T-helper 1 cell treated with Interleukin-12 subunit alpha and Interleukin-12 subunit beta and Interleukin-4 antibody, amounts not matched to agents 30 μg/mL and 1 μg/mL, for 36 hours (primary cell): ENCODE data around the gene GRWD1.
"Not testable (repeated sequence)": the region's sequence is repeated elsewhere in the genome, so short reads cannot be mapped to it uniquely, and the experiment has no call there.

ENCODE experiments used
- H3K27ac Mint-ChIP-seq: one replicate; pipeline ENCODE4 v1.8.0; 2021; ENCODE audit warnings: mild to moderate bottlenecking, mixed read lengths
- H3K27me3 Mint-ChIP-seq: one replicate; pipeline ENCODE4 v1.8.0; 2021; ENCODE audit warnings: low read depth, mixed read lengths
- H3K36me3 Mint-ChIP-seq: one replicate; pipeline ENCODE4 v1.8.0; 2021; ENCODE audit warnings: low read depth, mixed read lengths
- H3K4me1 Mint-ChIP-seq: one replicate; pipeline ENCODE4 v1.8.0; 2021; ENCODE audit warnings: low read depth, mixed read lengths
- H3K4me3 Mint-ChIP-seq: one replicate; pipeline ENCODE4 v1.8.0; 2021; ENCODE audit warnings: mild to moderate bottlenecking, moderate library complexity, mixed read lengths
- H3K9me3 Mint-ChIP-seq: one replicate; pipeline ENCODE4 v1.8.0; 2021; ENCODE audit warnings: mixed read lengths

The GRWD1 gene

GRCh38 chr19:48488478-48488877, 42.7 kb downstream of the GRWD1 start:
- H3K36me3 Mint-ChIP-seq, H3K4me3 Mint-ChIP-seq, H3K27ac Mint-ChIP-seq, H3K9me3 Mint-ChIP-seq: not testable (repeated sequence)
- Mint-ChIP-seq H3K27me3 (peaks cover 31% of the 10 kb centered on the region), H3K4me1 (peaks cover 23% of the 10 kb centered on the region)

GRCh38 chr19:48489608-48490216, 43.9 kb downstream of the GRWD1 start:
- Mint-ChIP-seq H3K27me3 (peaks cover 37% of the 10 kb centered on the region), H3K36me3 (peaks cover 2% of the 10 kb centered on the region), H3K4me1 (peaks cover 24% of the 10 kb centered on the region), H3K9me3 (no peaks in the 10 kb centered on the region), H3K4me3 (no peak overlapping the region), H3K27ac (no peak overlapping the region)

- no peak overlapping the region for H3K27ac Mint-ChIP-seq
- peaks cover 51% of the 10 kb centered on the region for H3K27me3 Mint-ChIP-seq
- H3K36me3 Mint-ChIP-seq, result peaks cover 2% of the 10 kb centered on the region
- H3K4me3 Mint-ChIP-seq, result peak overlapping the region; percentile 17
- H3K4me1 Mint-ChIP-seq, result peaks cover 29% of the 10 kb centered on the region
- no peaks in the 10 kb centered on the region for H3K9me3 Mint-ChIP-seq
These were observed 45.4 kb downstream of the GRWD1 start for GRCh38 chr19:48490981-48491792.

GRCh38 chr19:48491793-48492123, 46.0 kb downstream of the GRWD1 start:
- H3K9me3 Mint-ChIP-seq, result no peaks in the 10 kb centered on the region
- H3K4me1 Mint-ChIP-seq, result peaks cover 29% of the 10 kb centered on the region
- H3K36me3 Mint-ChIP-seq, result peaks cover 2% of the 10 kb centered on the region
- no peak overlapping the region for H3K27ac Mint-ChIP-seq
- peaks cover 51% of the 10 kb centered on the region for H3K27me3 Mint-ChIP-seq
- peak overlapping the region; percentile 78 for H3K4me3 Mint-ChIP-seq

- Mint-ChIP-seq H3K27me3 (peaks cover 51% of the 10 kb centered on the region), H3K27ac (peak overlapping the region; percentile 73)
These were observed 47.3 kb downstream of the GRWD1 start for GRCh38 chr19:48492925-48493717.

GRCh38 chr19:48493718-48494401, 48.1 kb downstream of the GRWD1 start:
- H3K27ac Mint-ChIP-seq, result no peak overlapping the region
- H3K4me3 Mint-ChIP-seq, result peak overlapping the region; percentile 75
- H3K9me3 Mint-ChIP-seq, result no peaks in the 10 kb centered on the region
- H3K4me1 Mint-ChIP-seq, result peaks cover 29% of the 10 kb centered on the region
- peaks cover 2% of the 10 kb centered on the region for H3K36me3 Mint-ChIP-seq
- H3K27me3 Mint-ChIP-seq, result peaks cover 51% of the 10 kb centered on the region

More at GRCh38 chr19:48492925-48493717, 47.3 kb downstream of the GRWD1 start:
- Mint-ChIP-seq H3K4me3 (peak overlapping the region; percentile 78), H3K9me3 (no peaks in the 10 kb centered on the region), H3K4me1 (peaks cover 29% of the 10 kb centered on the region), H3K36me3 (peaks cover 2% of the 10 kb centered on the region)

GRCh38 chr19:48495396-48495795, 49.6 kb downstream of the GRWD1 start:
- H3K36me3 Mint-ChIP-seq, result peaks cover 2% of the 10 kb centered on the region
- peaks cover 46% of the 10 kb centered on the region for H3K27me3 Mint-ChIP-seq
- peak overlapping the region; percentile 60 for H3K4me3 Mint-ChIP-seq
- no peak overlapping the region for H3K27ac Mint-ChIP-seq
- no peaks in the 10 kb centered on the region for H3K9me3 Mint-ChIP-seq
- H3K4me1 Mint-ChIP-seq, result peaks cover 26% of the 10 kb centered on the region

- Mint-ChIP-seq H3K4me3 (no peak overlapping the region), H3K27ac (no peak overlapping the region), H3K9me3 (no peaks in the 10 kb centered on the region), H3K27me3 (peaks cover 38% of the 10 kb centered on the region), H3K36me3 (peaks cover 2% of the 10 kb centered on the region), H3K4me1 (peaks cover 22% of the 10 kb centered on the region)
These were observed 51.4 kb downstream of the GRWD1 start for GRCh38 chr19:48496959-48497727.

- no peak overlapping the region for H3K4me3 Mint-ChIP-seq
- H3K4me1 Mint-ChIP-seq, result peaks cover 15% of the 10 kb centered on the region
- peaks cover 30% of the 10 kb centered on the region for H3K27me3 Mint-ChIP-seq
- no peak overlapping the region for H3K27ac Mint-ChIP-seq
- no peaks in the 10 kb centered on the region for H3K36me3 Mint-ChIP-seq
- no peaks in the 10 kb centered on the region for H3K9me3 Mint-ChIP-seq
These were observed 52.2 kb downstream of the GRWD1 start for GRCh38 chr19:48497728-48498594.

GRCh38 chr19:48498595-48499311, 53.0 kb downstream of the GRWD1 start:
- no peaks in the 10 kb centered on the region for H3K9me3 Mint-ChIP-seq
- H3K27ac Mint-ChIP-seq, result no peak overlapping the region
- peaks cover 14% of the 10 kb centered on the region for H3K4me1 Mint-ChIP-seq
- no peaks in the 10 kb centered on the region for H3K36me3 Mint-ChIP-seq
- no peak overlapping the region for H3K4me3 Mint-ChIP-seq
- peaks cover 29% of the 10 kb centered on the region for H3K27me3 Mint-ChIP-seq

- Mint-ChIP-seq H3K27me3 (peaks cover 25% of the 10 kb centered on the region), H3K9me3 (no peaks in the 10 kb centered on the region), H3K36me3 (no peaks in the 10 kb centered on the region), H3K4me1 (peaks cover 14% of the 10 kb centered on the region), H3K27ac (no peak overlapping the region), H3K4me3 (no peak overlapping the region)
These were observed 53.7 kb downstream of the GRWD1 start for GRCh38 chr19:48499316-48500090.

GRCh38 chr19:48500830-48501493, 55.2 kb downstream of the GRWD1 start:
- no peaks in the 10 kb centered on the region for H3K9me3 Mint-ChIP-seq
- no peaks in the 10 kb centered on the region for H3K36me3 Mint-ChIP-seq
- H3K4me3 Mint-ChIP-seq, result peak overlapping the region; percentile 76
- H3K27ac Mint-ChIP-seq, result no peak overlapping the region
- peaks cover 7% of the 10 kb centered on the region for H3K4me1 Mint-ChIP-seq
- peaks cover 10% of the 10 kb centered on the region for H3K27me3 Mint-ChIP-seq
